Prostate gland (tissue), 2 donors: Measurements from ENCODE around the gene DMD.

Source experiments
- CTCF ChIP-seq, 4 experiments: fragments of 200-600 bp in 2 of 4; fragments of 450-650 bp in 2 of 4; sonication (generic) in 2 of 4; IDR thresholded peaks; 1 replicate in 3 of 4; 2 replicates in 1 of 4; pipeline ENCODE4 v1.5.1; 2016 to 2019; ENCODE audit warnings: antibody characterized with exemption in 4 of 4, mild to moderate bottlenecking in 2 of 4, moderate library complexity in 2 of 4
- POLR2A ChIP-seq: fragments of 450-650 bp; IDR thresholded peaks from one replicate; pipeline ENCODE4 v1.6.1; 2016; ENCODE audit warnings: antibody characterized with exemption, mild to moderate bottlenecking
- POLR2AphosphoS5 ChIP-seq: sonication (generic); formaldehyde crosslinking; IDR thresholded peaks from one replicate; pipeline ENCODE4 v1.6.1; 2017; ENCODE audit warnings: antibody characterized with exemption

GRCh38 chrX:32937043-32937442 lies 274.3 kb downstream of the DMD start:
- TF ChIP-seq CTCF (IDR thresholded peaks at IDR 0.05): no peak
- TF ChIP-seq POLR2AphosphoS5: no peak
- no peak for TF ChIP-seq POLR2A
